ENCODE data around the gene SLC22A23.
A peak's percentile ranks its signal among the peaks of the same experiment; 100 is the strongest.

Gene SLC22A23

DNA sequence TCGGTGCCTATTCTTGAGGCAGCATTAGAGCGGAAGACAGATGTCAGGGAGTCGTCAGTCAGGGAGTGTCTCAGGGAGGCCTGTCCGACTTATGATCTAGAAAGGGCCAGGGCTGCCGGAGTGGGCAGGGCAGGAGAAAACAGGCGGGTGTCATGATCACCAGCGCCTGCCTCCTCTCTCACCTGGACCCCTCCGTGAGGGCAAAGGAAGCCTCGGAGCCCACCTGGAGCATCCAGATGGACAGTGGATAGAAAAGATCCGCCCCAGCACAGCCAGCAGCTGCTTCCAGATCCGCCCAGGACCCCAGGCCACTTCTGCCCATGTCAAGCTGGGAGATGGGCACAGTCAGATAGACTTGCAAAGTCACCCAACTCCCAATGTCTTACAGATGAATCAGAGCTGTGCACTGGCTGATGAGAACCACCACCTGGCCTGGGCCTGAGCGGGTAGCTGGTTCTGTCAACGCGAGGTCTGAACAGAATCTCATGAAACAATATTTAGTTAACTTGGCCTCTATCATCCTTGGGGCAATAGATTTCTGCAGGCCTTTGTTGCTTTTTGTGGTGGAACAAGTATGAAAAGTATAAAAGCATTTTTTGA lies 175.9 kb downstream of the SLC22A23 start:
- peak; percentile 10 for DNase-seq

DNA sequence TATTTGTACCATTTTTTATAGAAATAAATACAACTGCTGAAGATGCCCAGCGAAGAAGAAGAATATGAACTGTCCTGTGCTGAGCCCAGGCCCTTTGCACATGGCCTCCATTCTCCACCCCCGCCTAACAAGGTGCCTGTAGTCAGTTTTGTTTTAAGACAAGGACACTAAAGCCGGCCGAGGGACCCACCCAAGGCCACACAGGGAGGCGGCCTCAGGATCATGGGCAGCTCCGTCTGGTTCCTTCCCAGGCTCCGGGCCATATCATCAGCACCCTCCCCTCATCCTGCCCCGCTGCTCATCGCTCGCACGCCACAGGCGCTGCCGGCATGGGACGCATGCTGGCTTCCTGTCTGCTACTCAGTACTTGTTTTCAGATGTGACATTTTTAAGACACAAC lies 176.8 kb downstream of the SLC22A23 start:
- DNase-seq: no peak

DNA sequence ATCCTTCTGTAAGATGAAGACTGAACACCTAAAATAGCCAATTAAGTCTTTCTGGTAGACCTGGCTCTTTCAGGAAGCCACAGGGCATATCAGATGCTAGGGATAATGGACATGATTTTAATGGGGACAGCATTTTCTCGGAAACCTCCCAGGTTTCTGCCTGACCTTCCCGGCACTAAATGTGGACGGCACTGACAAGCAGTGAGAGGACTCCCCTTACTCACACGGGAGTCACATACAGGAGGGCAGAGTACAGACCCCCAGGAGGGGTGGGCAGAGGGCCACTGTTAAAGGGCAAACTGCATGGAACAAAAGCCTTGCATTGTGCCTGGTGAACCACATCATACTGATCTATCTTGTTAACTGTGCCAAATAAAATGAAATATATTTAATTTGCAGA lies 178.2 kb downstream of the SLC22A23 start:
- DNase-seq: no peak

DNA sequence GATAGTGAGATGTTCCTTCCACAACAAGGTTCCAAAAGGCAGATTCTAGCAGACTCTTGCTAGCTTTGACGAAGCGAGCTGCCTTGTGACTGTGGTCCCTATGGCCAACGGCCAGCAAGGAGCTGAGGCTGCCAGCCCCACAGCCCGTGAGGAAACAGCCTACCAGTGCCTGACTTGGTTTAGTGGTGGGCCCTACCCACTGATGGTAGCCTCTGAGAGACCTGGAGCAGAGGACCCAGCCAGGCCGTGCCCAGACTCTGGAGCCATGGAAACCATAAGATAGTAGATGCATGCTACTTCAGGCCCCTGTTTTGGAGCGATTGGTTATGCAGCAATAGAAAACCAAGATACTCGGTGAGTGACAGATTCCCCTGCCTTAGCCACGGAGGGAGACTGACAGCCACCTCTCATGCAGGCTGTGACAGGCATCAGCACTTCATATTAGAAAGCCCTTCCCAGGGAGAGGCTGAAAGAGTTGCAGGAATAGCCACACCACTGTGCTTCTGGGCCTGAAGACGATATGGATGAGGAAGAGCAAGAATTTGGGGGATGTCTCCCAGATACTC lies 178.9 kb downstream of the SLC22A23 start:
- DNase-seq: no peak

DNA sequence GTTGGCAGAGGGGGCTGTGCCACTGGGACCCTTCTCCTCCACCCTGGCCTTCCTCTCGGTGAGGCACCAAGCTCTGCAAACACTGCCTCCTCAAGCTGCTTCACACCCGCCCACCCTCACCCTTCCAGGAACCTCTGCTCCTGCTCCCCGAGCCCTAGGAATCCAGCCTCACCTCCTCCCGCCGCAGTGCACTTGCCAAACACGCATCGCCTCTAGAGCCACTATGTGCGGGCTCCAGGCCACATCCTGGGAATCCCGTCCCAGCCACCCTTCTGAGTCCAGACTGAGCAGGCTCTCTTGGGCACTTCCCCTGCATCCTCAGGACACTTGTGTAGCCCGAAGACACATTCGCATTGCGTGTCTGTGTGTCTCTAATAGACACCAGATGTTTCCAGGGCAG lies 179.6 kb downstream of the SLC22A23 start:
- DNase-seq: no peak

DNA sequence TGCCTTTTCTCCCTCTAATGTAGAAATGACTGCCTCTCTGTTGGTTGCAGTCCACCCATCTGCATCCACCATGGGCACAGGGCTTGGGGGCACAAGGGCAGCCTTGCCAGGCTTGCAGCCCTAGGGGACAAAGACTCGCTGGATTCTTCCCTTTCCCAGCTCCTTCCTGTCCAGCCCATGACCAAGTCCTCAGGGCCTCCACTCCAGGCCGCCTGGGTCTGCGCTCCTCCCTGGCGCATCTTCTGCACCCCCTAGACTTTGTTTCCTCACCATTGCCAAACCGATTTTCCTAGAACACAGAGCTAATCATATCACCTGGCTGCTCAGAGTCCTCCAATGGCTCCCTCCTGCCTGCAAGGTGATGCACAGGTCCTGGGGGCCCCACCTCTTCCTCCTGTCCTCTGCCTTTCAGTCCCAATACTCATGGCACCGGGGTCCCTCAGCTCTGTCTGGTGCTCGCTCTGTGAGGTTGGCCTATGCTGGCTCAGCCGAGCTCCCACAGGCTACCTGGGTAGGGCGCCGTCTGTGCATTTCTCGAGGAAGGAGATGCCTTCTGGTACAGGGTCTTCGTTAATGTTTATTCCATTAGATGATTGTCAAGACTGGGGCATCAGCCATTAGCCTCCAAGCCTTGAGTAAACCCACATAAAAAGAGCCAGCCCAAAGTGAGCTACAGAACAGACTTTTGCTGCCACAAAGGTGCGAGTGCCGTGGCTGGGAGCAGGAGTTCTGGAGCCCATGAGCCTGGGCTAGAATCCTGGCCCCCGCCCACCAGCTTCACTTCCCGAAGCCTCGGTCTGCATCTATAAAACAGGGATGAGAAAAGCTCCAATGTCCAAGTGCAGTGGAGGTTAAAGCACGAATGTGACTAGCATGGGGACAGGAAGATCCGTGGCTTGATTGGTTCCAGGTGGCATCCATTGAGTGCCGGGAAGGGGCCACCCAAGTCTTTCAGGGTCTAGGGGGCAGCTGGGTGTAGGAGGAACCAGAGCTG lies 180.4 kb downstream of the SLC22A23 start:
- DNase-seq: no peak

DNA sequence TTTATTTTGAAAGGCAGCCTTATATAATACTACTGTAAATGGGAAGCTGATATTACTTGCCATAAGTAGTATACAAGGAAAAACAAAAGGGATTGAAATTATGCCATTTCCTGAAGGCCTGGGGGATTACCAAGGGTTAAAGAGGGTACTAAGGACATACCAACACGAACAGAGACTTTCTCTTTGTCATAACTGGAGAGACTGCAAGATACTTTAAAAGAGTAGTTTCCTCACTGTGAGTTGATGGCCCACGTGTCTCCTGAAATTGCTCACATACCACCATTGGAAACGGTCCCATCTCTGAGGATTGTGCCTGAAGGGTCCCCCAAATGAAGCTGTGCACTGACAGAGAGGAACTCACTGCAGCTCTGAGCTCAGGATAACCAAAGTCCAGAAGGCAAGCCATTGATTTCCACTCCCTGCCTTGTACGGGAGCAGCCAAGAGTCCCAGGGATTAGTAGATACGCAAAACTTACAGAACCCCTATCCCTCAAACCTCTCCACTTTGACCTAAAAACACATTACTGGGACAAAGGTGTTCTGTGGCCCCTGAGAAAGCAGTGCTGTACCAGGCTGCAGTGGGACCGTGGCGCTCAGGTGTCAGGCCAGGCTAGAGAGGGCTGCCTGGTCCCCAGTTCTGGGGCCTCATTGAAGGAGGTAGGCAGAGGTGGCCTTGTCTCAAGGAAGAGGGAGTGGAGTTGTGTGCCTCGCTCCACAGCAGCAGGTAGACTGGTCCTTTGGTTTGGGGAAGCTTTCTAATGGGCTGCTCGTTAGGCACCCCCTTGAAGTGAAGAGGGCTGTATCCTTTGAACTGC lies 182.9 kb downstream of the SLC22A23 start:
- no peak for DNase-seq

DNA sequence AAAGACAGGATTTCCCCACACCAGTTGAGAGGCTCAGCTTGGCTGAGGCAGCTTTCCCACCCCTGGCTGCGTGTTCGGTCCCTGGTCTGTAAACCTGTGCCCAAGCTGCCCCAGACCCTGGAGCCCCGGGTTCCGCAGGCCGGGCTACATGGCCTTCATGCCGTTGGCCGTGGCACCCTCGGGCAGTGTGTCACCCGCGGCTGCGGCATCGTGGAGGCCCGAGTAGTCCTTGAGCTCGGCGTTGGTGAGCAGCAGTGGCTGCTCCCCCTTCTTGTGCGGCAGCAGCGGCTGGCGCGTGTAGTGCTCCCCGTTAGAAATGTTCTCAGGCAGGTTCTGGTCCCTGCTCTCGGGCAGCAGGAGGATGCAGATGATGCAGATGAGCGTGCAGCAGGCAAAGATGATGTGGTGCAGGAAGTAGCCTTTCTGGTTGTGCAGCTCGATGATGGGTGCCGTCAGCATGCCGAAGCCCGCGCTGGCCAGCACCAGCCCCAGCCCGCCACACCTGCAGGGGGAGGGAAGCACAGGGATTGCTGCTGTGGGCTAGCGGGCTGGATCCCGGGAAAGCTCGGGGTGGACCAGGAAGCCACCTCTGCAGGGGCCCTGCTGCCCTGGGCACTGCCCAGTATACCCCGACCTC lies 183.8 kb downstream of the SLC22A23 start:
- DNase-seq: no peak

DNA sequence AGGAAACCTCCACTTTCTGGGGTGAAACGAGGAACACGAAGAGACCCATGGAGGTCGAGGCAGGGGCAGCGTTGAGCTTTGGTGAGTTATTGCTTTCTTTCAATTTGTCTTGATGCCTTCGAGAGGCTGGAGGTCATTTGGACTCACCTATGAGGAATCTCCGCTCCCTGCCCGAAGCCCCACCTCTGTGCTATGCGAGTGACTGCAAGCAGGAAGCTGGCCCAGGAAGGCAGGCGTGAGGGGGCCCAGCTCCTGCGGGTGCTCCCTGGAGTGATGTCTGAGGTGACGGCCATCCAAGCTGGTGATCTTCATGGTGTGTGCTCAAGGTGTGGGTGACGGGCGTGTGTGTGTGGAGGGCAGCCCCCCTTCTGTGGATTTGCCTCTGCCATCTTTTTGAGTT lies 185.1 kb downstream of the SLC22A23 start:
- DNase-seq: no peak

DNA sequence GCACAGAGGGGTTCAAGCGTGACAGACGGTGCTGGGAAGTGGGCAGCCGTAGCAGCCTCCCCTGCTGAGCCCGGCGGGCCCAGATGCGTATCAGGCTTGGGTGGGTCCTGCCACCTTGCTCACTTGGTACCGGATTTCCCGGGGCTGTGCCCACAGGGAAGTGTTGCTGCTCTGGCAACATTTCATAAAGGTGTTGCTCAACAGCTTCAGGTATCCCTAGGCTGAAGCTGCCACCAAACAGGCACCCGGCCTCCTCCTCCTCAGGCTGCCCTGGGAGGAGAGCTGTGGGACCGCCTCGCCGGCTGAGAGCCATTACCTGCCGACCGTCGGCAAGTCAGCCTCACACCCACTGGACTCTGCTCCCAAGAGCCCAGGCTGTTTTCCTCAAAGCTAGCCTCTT lies 186.6 kb downstream of the SLC22A23 start:
- no peak for DNase-seq

DNA sequence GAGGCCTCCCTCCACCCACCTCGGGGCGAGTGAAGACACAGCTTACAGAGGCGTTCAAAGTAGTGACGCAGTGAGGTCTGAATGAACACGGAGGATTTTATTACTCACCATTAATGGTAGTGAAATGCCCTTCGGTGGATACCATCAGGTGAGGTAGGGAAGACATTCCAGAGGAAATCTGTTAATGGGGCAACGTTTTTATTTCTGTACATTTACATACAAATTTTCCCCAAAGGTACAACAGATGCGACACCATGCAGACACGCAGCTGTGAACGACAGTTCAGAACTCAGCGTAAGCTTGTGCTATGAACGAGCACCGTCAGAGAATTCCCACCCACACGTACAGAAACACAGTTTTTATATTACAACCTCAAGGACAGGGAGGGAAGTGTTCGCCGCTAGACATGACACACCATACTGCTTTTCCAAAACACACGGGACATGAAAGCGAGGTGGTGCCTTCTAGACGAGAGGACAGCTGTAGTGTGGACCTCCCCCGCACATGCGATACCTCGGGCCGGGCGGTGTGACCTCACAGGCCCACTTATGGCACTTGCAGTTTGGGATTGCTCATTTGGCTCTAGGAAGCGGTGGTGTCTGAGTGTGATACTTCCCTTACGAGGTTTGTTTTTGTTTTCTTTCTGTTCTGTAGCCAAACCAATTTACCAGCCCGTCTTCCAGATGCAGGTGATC lies 187.4 kb downstream of the SLC22A23 start:
- DNase-seq: no peak

DNA sequence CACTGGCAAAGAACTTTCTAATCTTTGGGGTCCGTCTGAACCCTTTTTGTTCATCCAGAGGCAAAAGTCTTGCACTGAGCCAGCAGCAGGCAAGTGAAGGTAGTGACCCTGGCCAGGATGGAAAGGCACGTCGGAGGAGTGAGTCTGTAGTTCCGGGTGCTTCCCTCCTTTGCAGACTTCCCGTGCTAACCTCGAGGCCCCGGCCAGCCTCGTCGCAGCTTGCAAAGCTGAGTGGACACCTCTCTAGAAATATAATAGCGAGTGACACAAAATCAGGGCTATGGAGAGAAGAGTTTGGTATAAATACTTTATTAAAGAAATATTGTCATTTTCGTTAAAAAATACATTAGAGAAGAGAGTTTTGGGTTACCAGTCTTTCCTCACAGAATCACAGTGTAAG lies 188.2 kb downstream of the SLC22A23 start:
- no peak for DNase-seq

DNA sequence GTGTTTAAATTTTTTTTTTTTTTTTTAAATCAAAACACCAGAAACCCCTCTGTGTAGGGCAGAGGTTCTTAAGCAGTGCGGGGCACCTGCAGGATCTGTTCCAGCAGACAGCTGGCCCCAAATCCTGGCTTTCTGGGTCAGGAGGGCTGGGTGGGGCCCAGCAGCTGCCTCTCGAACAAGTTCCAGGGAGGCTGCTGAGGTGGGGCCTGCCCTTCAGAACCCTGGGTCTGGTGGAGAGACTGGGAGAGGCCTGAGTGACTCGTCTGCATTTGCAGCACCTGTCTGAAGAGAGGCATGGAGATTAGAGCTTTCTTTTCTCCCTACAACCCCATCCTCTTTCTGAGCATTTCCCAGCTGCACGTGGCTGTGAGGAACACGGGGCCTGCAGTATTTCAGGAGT lies 189.7 kb downstream of the SLC22A23 start:
- no peak for DNase-seq

DNA sequence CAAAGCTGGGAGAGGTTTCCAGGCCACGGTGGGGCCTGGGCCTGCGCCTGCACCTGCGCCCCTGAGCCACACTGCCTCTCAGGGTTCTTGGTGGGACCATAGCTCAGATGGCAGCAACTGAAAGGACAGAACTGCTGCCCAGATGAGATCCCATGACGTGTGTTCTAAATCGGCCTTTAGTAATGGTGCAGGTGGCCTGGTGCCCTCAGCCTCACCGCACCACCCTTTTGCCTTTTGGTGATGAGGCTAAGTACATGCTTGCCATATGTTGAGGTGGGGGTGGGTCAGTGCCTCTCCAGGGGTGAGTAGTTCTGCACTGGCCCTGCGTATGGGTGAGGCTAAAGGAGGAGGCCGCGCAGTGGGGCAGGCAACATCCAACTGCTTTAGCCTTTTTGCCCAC lies 190.7 kb downstream of the SLC22A23 start:
- no peak for DNase-seq

DNA sequence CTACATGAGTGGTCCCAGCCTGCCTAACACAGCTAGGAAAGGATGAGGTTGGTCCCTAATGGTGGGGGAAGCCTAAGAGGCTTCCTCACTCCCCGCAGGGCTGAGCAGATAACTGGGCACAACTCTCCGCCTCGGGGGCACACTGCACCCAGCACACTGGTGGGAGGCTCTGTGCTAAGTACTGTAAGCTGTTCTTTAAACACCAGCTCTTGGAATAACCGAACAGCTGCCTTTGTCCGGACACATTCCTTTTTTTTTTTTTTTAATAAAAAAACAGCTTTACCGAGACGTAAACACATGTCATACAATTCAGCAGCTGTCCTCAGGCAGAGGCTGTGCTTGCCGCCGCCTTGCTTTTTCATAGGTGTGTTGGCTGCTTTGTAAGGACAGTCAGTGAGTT lies 191.2 kb downstream of the SLC22A23 start:
- no peak for DNase-seq

DNA sequence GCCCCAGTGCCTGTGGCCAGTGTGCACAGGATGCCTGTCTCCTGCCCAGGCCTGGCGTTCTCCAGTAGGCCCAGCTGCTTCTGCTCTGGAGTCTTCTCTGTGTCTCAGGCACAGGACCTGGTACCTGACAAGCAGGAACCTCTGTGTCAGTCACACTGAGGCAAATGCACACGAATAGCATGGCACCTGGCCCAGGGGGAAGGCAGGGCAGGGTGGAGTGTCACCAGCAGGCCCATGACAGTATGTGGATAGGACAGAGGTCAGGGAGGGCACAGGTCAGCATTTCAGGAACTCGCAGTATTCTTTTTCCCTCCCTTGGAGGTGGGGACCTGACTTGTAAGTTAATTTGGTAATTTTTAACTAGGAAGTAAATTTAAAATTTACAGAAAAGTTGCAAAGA lies 192.5 kb downstream of the SLC22A23 start:
- no peak for DNase-seq

DNA sequence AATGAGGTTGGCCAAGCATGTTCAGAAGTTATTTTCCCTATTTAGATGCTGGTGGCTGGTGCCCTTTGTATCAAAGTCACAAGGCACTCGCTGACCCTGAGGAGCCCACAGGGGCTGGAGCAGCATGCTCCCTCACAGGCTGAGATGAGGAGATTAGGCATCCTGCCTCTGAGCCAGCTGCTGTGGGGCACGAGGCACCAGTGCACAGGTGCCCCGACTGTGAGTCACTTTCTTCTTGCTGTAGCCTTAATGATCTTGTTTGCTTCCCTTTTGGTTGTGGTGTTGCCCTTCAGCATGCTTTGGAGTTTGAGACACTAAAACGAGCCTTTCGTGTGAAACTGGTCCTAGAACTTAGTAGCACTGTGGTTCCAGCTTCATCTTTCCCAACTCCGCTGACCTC lies 193.8 kb downstream of the SLC22A23 start:
- DNase-seq: no peak

DNA sequence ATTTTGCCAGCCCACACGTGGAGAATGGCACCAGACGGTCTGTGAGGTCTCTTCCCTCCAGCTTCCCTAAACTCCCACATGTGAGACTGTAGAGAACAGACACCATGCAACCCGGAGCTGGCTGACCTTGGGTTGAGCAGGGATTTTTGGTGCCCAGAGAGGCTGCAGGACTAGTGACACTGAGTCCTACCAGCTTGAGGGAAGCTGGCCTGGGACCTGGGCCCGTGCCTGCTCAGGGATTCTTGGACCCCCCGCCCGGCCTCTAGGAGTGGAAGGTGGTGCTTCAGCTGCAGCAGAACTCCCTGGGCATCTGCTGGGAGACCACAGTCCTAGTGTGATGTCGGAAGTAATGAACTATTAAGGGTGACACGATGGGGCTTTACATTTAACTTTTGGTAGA lies 194.9 kb downstream of the SLC22A23 start:
- no peak for DNase-seq

DNA sequence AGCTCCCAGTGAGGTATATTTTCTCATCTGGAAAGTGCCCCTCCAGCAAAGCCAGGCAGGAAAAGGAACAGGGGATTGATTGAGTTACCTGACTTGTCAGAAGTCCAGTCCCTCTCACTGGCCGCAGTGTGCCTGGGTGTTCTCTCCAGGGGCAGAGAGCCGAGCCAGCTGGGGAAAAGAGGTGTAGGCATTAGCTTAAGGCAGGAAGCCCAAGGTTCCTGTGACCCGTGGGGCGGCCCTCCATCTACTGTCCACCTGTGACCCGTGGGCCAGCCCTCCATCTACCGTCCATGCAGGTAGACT lies 195.4 kb downstream of the SLC22A23 start:
- no peak for DNase-seq

DNA sequence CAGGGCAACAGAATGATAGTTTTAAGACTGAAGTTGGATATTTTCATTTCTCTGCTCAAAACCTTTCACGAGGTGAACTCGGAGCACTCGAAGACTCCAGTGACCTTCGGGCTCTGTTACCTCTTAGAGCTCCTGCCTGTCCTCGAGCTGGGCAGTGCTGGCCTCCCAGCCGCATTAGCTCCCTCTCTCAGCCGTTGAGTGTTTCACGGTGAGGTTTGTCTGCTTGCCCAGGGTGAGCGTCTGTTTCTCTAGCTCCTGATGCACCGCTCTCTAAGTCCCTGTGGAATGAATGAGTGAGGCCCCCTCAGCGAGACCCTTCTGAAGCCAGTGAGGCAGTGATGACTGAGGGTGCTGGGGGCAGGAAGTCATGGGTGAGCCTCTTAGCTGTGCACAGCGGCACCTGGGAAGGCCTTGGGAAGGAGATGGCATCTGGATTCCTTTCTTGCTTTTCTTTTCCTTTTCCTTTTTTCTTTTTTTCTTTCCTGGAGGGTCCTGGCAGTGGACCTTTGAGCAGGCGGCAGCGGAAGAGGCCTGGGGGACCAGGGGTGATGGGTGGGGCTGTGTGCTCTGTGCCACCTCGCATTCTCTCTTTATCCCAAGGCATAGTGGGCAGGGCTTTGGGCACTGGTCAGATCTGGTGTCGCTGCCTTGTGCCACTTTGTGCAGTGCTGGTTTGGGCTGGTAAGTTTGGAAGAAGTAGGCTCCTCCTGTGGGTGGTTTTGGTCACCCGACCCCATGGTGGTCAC lies 195.9 kb downstream of the SLC22A23 start:
- DNase-seq: no peak

DNA sequence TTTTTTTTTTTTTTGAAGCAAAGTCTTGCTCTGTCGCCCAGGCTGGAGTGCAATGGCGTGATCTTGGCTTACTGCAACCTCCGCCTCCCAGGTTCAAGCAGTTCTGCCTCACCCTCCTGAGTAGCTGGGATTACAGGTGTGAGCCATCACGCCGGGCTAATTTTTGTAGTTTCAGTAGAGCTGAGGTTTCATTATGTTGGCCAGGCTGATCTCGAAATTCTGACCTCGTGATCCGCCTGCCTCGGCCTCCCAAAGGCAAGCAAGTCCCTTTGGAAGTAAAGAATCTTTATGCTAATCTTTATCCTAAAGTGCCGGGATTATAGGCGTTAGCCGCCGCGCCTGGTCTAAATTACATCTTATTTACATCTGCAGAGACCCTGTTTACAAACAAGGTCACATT lies 196.6 kb downstream of the SLC22A23 start:
- no peak for DNase-seq
